ENCODE measurements around the gene SNTB2. TPM values are rescaled to one million over a fixed set of nuclear protein-coding genes. Genes with fewer than 3 reads are reported as not detected.

Gene SNTB2
- total RNA-seq, 1 experiment from 2014 or later, result 50.6 TPM

DNA sequence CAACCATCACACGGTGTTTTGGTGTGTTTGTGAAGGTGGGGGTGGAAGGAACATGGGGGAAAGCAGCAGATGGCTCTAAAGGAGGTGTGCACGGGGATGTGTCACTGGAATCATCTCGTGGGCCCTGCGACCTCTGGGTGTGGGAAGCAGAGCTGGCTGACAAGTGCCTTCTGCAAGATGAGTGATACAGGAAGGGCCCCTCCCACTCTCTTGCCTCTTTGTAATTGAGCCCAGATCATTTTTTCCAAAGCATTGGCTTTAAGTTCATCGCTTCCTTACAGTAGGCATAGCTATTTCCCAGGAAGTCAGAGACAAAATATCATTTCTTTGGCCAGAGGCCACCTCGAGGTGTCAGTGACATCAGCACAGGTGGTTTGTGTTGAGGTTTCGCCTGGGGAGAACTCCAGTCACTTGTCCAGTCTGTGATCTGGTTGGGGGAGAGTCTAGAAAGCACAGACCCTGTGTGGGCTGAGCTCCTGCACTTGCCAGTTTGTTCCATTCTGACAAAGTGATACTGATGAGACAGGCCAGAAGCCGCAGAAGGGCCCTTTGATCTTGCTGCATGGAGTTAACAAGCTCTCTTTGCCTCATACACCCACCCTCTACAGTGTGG lies 20.6 kb upstream of the SNTB2 start:
- BruUV-seq (replicated peaks), result no TSS peak
- H3K4me1 Mint-ChIP-seq (ENCODE audit: low read depth, unreplicated experiment), result peaks cover 7% of the 10 kb centered on the region
- ChIA-PET CTCF (no interaction called here), POLR2A (interaction anchor here (1.1 kb wide), 1 partner anchor 11 kb away, joined by 3 read pairs; no protein-coding TSS in a partner anchor)
- Histone ChIP-seq H3K4me1 (peaks cover 9% of the 10 kb centered on the region), H3K9me3 (no peaks in the 10 kb centered on the region), H3K36me3 (ENCODE audit: control insufficient read depth, insufficient read depth, low read length) (peaks cover 7% of the 10 kb centered on the region), H3K4me3 (ENCODE audit: low read depth, low read length) (no peak overlapping the region), H3K27me3 (replicated peaks; ENCODE audit: control insufficient read depth, insufficient read depth, low read length) (no peaks in the 10 kb centered on the region)
- no peaks in the 10 kb centered on the region for H3K9me3 Mint-ChIP-seq (ENCODE audit: unreplicated experiment)
- TF ChIP-seq, protein P1, sequence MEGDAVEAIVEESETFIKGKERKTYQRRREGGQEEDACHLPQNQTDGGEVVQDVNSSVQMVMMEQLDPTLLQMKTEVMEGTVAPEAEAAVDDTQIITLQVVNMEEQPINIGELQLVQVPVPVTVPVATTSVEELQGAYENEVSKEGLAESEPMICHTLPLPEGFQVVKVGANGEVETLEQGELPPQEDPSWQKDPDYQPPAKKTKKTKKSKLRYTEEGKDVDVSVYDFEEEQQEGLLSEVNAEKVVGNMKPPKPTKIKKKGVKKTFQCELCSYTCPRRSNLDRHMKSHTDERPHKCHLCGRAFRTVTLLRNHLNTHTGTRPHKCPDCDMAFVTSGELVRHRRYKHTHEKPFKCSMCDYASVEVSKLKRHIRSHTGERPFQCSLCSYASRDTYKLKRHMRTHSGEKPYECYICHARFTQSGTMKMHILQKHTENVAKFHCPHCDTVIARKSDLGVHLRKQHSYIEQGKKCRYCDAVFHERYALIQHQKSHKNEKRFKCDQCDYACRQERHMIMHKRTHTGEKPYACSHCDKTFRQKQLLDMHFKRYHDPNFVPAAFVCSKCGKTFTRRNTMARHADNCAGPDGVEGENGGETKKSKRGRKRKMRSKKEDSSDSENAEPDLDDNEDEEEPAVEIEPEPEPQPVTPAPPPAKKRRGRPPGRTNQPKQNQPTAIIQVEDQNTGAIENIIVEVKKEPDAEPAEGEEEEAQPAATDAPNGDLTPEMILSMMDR (IDR thresholded peaks at IDR 0.05; ENCODE audit: insufficient read depth in 1 of 2, low read depth in 1 of 2, low read length in 1 of 2, severe bottlenecking in 1 of 2, unreplicated experiment in 1 of 2), result no peak
- intact Hi-C loops (cut with micrococcal nuclease; ENCODE audit: unreplicated experiment), result no loop called here
- no peaks in the 10 kb centered on the region for H3K27me3 Mint-ChIP-seq (ENCODE audit: insufficient read depth, unreplicated experiment)
- no peak for DNase-seq
- no peak overlapping the region for H3K4me3 Mint-ChIP-seq (ENCODE audit: unreplicated experiment)
- H3K36me3 Mint-ChIP-seq (ENCODE audit: insufficient read depth, unreplicated experiment), result peaks cover 89% of the 10 kb centered on the region
- H3K27ac Mint-ChIP-seq (ENCODE audit: unreplicated experiment), result no peak overlapping the region

DNA sequence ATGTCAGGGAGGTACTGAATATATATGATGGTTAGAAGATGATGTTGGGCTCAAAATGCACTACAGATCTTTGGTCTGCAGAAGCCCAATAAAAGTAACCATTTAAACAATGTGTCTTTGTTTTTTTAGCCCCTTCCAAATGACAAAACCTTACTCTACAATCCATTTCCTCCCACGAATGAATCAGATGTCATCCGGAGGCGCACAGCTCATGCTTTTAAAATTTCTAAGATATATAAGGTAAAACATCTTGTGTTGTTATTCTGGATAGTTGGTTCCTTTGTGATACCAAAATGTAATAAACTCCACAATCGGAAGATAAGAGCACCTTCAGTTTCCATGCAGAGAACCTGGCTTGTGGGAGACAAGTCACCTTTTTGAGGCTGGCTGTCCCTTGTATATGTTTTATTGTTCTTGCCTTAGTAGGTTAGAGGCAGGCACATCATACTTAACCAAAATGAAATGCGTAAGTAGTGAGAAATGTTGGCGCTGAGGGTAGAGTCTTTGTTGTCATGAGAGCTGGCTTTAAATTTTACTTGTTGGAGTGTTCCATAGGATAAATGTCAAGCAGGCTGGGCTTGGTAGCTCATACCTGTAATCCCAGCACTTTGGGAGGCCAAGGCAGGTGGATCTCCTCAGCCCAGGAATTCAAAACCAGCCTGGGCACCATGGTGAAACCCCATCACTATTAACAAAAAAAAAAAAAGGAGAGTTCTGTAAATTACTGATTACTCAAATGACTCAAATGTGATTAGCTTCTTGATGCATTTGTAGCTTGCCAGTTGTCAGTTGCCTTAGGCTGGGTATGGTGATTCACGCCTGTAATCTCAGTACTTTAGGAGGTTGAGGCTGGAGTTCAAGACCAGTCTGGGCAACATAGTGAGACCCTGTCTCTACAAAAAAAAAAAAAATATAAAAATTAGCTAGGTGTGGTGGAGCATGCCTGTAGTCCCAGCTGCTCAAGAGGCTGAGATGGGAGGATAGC lies 19.7 kb upstream of the SNTB2 start:
- H3K36me3 Mint-ChIP-seq (ENCODE audit: insufficient read depth, unreplicated experiment), result peaks cover 85% of the 10 kb centered on the region
- TF ChIP-seq, protein P1 (IDR thresholded peaks at IDR 0.05; ENCODE audit: insufficient read depth in 1 of 2, low read depth in 1 of 2, low read length in 1 of 2, severe bottlenecking in 1 of 2, unreplicated experiment in 1 of 2), result no peak
- no peaks in the 10 kb centered on the region for H3K9me3 Mint-ChIP-seq (ENCODE audit: unreplicated experiment)
- H3K36me3 ChIP-seq (ENCODE audit: control insufficient read depth, insufficient read depth, low read length), result peaks cover 7% of the 10 kb centered on the region
- no peaks in the 10 kb centered on the region for H3K27me3 Mint-ChIP-seq (ENCODE audit: insufficient read depth, unreplicated experiment)
- H3K4me3 ChIP-seq (ENCODE audit: low read depth, low read length), result no peak overlapping the region
- H3K9me3 ChIP-seq, result no peaks in the 10 kb centered on the region
- H3K27me3 ChIP-seq (replicated peaks; ENCODE audit: control insufficient read depth, insufficient read depth, low read length), result no peaks in the 10 kb centered on the region
- peaks cover 7% of the 10 kb centered on the region for H3K4me1 Mint-ChIP-seq (ENCODE audit: low read depth, unreplicated experiment)
- peaks cover 9% of the 10 kb centered on the region for H3K4me1 ChIP-seq
- CTCF ChIA-PET, result no interaction called here
- BruUV-seq (replicated peaks), result no TSS peak
- intact Hi-C loops (cut with micrococcal nuclease; ENCODE audit: unreplicated experiment), result no loop called here
- H3K27ac Mint-ChIP-seq (ENCODE audit: unreplicated experiment), result no peak overlapping the region
- H3K4me3 Mint-ChIP-seq (ENCODE audit: unreplicated experiment), result no peak overlapping the region
- no peak for DNase-seq
- POLR2A ChIA-PET, result interaction anchor here (0.7 to 1.1 kb wide), 2 partner anchors 12 to 17 kb away, joined by 3 to 9 read pairs; no protein-coding TSS in a partner anchor

DNA sequence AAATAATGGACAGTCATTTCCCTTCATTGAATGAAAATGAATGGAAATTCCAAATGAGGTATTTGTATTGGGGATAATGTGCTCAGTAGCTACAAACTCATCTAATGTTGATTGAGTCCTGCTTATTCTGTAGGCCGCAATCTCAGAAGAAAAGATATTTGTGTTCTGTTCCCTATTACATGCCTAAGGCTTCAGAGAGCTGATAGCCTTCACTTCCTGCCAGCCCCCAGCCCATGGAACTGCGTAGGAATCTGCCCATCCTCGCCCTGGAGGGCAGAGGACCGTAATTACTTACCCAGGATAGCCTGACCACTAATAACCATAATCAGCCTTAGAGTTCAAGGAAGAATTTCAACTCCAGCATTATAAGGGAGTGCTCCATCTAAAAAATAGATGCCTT lies 17.9 kb upstream of the SNTB2 start:
- peaks cover 7% of the 10 kb centered on the region for H3K4me1 Mint-ChIP-seq (ENCODE audit: low read depth, unreplicated experiment)
- CTCF ChIA-PET, result interaction anchor here (0.6 kb wide), 1 partner anchor 325 kb away, joined by 3 read pairs; no protein-coding TSS in a partner anchor
- intact Hi-C loops (cut with micrococcal nuclease; ENCODE audit: unreplicated experiment), result no loop called here

More for the DNA sequence above, 17.9 kb upstream of the SNTB2 start:
- peaks cover 85% of the 10 kb centered on the region for H3K36me3 Mint-ChIP-seq (ENCODE audit: insufficient read depth, unreplicated experiment)
- Histone ChIP-seq H3K4me3 (ENCODE audit: low read depth, low read length) (no peak overlapping the region), H3K9me3 (no peaks in the 10 kb centered on the region), H3K4me1 (peaks cover 9% of the 10 kb centered on the region), H3K36me3 (ENCODE audit: control insufficient read depth, insufficient read depth, low read length) (peaks cover 7% of the 10 kb centered on the region), H3K27me3 (replicated peaks; ENCODE audit: control insufficient read depth, insufficient read depth, low read length) (no peaks in the 10 kb centered on the region)
- no TSS peak for BruUV-seq (replicated peaks)
- TF ChIP-seq, protein P1 (IDR thresholded peaks at IDR 0.05; ENCODE audit: insufficient read depth in 1 of 2, low read depth in 1 of 2, low read length in 1 of 2, severe bottlenecking in 1 of 2, unreplicated experiment in 1 of 2), result no peak
- DNase-seq, result no peak
- H3K4me3 Mint-ChIP-seq (ENCODE audit: unreplicated experiment), result no peak overlapping the region
- H3K27ac Mint-ChIP-seq (ENCODE audit: unreplicated experiment), result no peak overlapping the region
- H3K27me3 Mint-ChIP-seq (ENCODE audit: insufficient read depth, unreplicated experiment), result no peaks in the 10 kb centered on the region
- POLR2A ChIA-PET, result no interaction called here
- H3K9me3 Mint-ChIP-seq (ENCODE audit: unreplicated experiment), result no peaks in the 10 kb centered on the region
